Progenitor cell of endocrine pancreas (in vitro differentiated cells): ENCODE measurements around the gene TMEM178B. TPM values are rescaled to one million over a fixed set of nuclear protein-coding genes. Genes with fewer than 3 reads are reported as not detected.

Experiments
- DNase-seq: peaks from one replicate; pipeline ENCODE4 v3.0.0; 2021; ENCODE audit warnings: low spot score; ENCODE audit not compliant: unreplicated experiment
- H3K27ac Mint-ChIP-seq: 2 replicates; pipeline ENCODE4 v1.8.0; 2021; ENCODE audit warnings: mild to moderate bottlenecking, moderate library complexity, mixed read lengths
- H3K27me3 Mint-ChIP-seq: 2 replicates; pipeline ENCODE4 v1.8.0; 2021; ENCODE audit warnings: mixed read lengths
- H3K36me3 Mint-ChIP-seq: 2 replicates; pipeline ENCODE4 v1.8.0; 2022; ENCODE audit warnings: mixed read lengths; ENCODE audit not compliant: insufficient read depth
- H3K4me1 Mint-ChIP-seq: 2 replicates; pipeline ENCODE4 v1.8.0; 2021; ENCODE audit warnings: low read depth, mixed read lengths
- H3K4me3 Mint-ChIP-seq: 2 replicates; pipeline ENCODE4 v1.8.0; 2021; ENCODE audit warnings: low read depth, mild to moderate bottlenecking, moderate library complexity, mixed read lengths
- H3K9me3 Mint-ChIP-seq: 2 replicates; pipeline ENCODE4 v1.8.0; 2021; ENCODE audit warnings: low read depth, mixed read lengths
- total RNA-seq: library from RNA; stranded (reverse); gene quantifications from 2 replicates; pipeline ENCODE4 v1.2.1, GENCODE V29; 2021
- TF ChIP-seq, protein P1 (sequence below): fragments of 200-600 bp; sonication (generic); IDR thresholded peaks from one replicate; pipeline ENCODE4 v1.5.0; 2021; ENCODE audit warnings: antibody characterized with exemption, mild to moderate bottlenecking; ENCODE audit not compliant: unreplicated experiment

TMEM178B gene
- total RNA-seq, 1 donor from 2014 or later, result 2.8 TPM

DNA sequence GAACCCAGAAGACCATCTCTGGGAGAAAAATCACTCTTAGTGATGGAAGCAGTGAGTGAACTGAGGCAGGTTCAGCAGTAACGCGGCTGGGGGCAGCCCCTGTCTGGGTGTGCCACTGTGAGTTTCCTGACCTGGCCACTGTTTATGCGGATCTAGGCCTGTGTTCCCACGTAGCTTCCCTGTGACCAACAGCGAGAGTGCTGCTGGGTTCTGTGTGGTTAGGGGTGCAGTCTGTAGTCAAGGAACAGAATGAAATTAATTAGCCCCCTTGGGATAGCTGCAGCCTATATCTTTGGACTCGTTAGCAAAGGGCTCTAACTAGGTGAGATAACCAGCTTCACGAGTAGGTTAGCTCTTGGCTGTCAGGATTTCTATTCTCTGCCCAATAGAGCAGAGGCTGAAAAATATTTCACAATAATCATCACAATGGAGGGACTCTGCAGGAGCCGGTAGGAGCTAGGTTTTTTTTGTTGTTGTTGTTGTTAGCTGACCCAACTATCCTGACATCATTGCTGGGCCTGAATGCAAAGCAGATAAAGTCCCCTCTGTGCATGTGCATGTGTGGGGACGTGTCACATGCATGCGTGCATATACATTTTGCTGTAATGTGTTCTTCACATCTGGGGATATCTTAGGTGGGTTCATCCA lies 164.9 kb downstream of the TMEM178B start:
- no peak for DNase-seq
- Mint-ChIP-seq H3K4me3 (no peak overlapping the region), H3K9me3 (no peaks in the 10 kb centered on the region), H3K4me1 (peaks cover 3% of the 10 kb centered on the region), H3K36me3 (no peaks in the 10 kb centered on the region), H3K27me3 (no peaks in the 10 kb centered on the region), H3K27ac (no peak overlapping the region)
- TF ChIP-seq, protein P1, sequence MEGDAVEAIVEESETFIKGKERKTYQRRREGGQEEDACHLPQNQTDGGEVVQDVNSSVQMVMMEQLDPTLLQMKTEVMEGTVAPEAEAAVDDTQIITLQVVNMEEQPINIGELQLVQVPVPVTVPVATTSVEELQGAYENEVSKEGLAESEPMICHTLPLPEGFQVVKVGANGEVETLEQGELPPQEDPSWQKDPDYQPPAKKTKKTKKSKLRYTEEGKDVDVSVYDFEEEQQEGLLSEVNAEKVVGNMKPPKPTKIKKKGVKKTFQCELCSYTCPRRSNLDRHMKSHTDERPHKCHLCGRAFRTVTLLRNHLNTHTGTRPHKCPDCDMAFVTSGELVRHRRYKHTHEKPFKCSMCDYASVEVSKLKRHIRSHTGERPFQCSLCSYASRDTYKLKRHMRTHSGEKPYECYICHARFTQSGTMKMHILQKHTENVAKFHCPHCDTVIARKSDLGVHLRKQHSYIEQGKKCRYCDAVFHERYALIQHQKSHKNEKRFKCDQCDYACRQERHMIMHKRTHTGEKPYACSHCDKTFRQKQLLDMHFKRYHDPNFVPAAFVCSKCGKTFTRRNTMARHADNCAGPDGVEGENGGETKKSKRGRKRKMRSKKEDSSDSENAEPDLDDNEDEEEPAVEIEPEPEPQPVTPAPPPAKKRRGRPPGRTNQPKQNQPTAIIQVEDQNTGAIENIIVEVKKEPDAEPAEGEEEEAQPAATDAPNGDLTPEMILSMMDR, result no peak

DNA sequence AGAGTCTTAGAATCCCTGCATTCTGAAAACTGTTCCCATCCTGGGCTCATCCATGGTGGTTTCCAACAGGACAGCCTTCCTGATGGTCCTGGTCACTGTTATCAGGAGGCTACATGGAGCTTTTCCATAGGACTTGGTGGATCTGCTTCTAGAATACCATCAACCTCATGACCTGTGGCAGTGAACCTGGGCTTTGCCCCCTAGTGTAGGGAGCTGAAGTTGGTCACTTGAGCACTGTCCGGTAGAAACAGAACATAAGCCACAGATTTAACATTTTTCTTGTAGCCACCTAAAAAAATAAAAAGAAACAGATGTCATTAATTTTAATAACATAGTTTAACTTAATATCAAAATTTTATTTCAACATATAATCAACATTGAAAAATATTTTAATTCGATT lies 165.8 kb downstream of the TMEM178B start:
- H3K27me3 Mint-ChIP-seq, result peaks cover 2% of the 10 kb centered on the region
- no peak overlapping the region for H3K4me3 Mint-ChIP-seq
- no peaks in the 10 kb centered on the region for H3K36me3 Mint-ChIP-seq
- TF ChIP-seq, protein P1, result no peak
- no peak for DNase-seq
- peaks cover 3% of the 10 kb centered on the region for H3K4me1 Mint-ChIP-seq
- no peak overlapping the region for H3K27ac Mint-ChIP-seq
- no peaks in the 10 kb centered on the region for H3K9me3 Mint-ChIP-seq

DNA sequence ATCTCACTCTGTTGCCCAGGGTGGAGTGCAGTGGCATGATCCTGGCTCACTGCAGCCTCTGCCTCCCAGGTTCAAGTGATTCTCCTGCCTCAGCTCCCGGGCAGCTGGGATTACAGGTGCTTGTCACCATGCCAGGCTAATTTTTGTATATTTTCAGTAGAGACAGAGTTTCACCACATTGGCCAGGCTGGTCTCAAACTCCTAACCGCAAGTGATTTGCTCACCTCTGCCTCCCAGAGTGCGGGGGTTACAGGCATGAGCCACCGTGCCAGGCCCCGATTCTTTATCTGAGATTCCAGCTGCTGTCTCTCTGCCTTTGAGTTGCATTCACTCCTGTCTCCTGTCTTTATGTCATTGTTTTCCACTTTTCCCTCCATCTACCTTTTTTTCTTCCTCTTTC lies 168.7 kb downstream of the TMEM178B start:
- no peak overlapping the region for H3K27ac Mint-ChIP-seq
- H3K4me1 Mint-ChIP-seq, result no peaks in the 10 kb centered on the region
- no peaks in the 10 kb centered on the region for H3K9me3 Mint-ChIP-seq
- DNase-seq, result no peak
- H3K36me3 Mint-ChIP-seq, result no peaks in the 10 kb centered on the region
- peaks cover 2% of the 10 kb centered on the region for H3K27me3 Mint-ChIP-seq
- TF ChIP-seq, protein P1, result no peak
- no peak overlapping the region for H3K4me3 Mint-ChIP-seq

DNA sequence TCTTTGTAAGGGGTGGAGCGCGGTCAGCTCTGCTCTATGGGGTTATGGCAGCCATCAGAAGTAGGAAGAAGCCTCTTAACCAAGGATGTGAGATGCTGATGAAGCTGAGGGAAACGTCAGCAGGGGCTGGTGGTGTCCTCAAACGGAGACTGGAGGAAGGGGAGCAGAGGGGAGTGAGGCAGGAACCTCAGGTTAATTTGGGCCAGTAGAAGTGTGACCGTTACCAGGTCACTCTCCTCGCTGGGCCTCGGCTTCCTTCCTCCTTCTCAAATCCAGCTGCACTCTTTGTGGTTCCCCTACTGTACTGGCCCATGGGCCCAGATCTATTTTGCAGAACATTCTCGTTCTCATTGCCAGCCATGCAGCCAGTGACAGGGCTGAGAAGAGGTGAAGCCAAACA lies 169.5 kb downstream of the TMEM178B start:
- TF ChIP-seq, protein P1, result no peak
- H3K36me3 Mint-ChIP-seq, result no peaks in the 10 kb centered on the region
- H3K4me1 Mint-ChIP-seq, result no peaks in the 10 kb centered on the region
- peaks cover 2% of the 10 kb centered on the region for H3K27me3 Mint-ChIP-seq
- H3K27ac Mint-ChIP-seq, result no peak overlapping the region
- H3K4me3 Mint-ChIP-seq, result no peak overlapping the region
- DNase-seq, result no peak
- H3K9me3 Mint-ChIP-seq, result no peaks in the 10 kb centered on the region

DNA sequence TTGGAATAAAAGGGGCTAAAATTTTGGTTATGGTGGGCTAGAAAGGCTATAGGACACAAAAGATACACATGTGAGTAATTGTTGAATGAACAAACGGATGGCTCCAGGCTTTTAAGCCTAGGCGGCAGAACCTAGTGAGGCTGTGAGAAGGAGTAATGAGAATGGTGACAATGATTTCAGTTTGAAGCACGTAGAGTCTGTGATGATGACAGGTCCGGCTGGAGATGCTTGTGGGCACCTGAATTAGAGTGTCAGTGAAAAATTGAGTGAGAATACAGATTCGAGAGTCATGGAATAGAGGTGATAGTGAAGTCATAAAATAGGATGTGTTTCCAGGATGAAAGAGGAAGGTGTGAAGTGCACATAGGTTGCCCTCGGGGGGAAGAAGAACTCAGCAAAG lies 170.6 kb downstream of the TMEM178B start:
- TF ChIP-seq, protein P1, result no peak
- no peaks in the 10 kb centered on the region for H3K9me3 Mint-ChIP-seq
- DNase-seq, result no peak
- peaks cover 2% of the 10 kb centered on the region for H3K27me3 Mint-ChIP-seq
- H3K4me3 Mint-ChIP-seq, result no peak overlapping the region
- no peaks in the 10 kb centered on the region for H3K36me3 Mint-ChIP-seq
- H3K27ac Mint-ChIP-seq, result no peak overlapping the region
- no peaks in the 10 kb centered on the region for H3K4me1 Mint-ChIP-seq
